ENCODE measurements around the gene FAM177B. TPM values are rescaled to one million over a fixed set of nuclear protein-coding genes. Genes with fewer than 3 reads are reported as not detected.
"Not testable (repeated sequence)": the region's sequence is repeated elsewhere in the genome, so short reads cannot be mapped to it uniquely, and the experiment has no call there.

FAM177B gene
- total and polyA plus RNA-seq, 4 donors = 0.09 to 0.17 TPM; not detected in 2

DNA sequence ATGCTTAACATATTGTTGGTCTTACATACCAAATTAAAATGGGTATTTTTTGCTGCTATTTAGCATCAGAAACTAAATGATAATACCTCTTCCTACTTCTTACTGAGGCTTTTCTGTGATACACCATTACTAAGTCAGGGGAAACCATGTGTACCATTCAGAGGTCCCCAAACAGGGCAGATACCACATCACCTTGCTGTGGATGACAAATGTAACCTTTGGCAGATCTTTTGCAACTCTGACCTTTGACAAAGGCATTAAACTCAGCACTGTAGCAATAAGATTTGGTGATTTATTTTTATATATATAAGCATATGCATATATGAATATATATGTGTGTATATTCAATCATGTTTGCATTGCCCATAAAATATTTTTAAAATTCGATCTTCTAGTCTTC lies 2.9 kb downstream of the FAM177B start:
- H3K4me3 ChIP-seq (ENCODE audit: low read depth in 1 of 3, low read length in 3 of 3) = no peak overlapping the region
- H3K27ac ChIP-seq (ENCODE audit: low read depth in 1 of 2, low read length in 2 of 2) = no peak overlapping the region
- peaks cover 0 to 15% (median 4%) of the 10 kb centered on the region in 4 donors for H3K36me3 ChIP-seq (ENCODE audit: control insufficient read depth in 4 of 4, insufficient read depth in 3 of 4, low read depth in 1 of 4, low read length in 3 of 4)
- no peak for DNase-seq (ENCODE audit: low spot score)
- no peak for TF ChIP-seq JUND (IDR thresholded peaks at IDR 0.05)
- TF ChIP-seq TAF1 (conservative IDR thresholded peaks at IDR 0.05) = no peak
- TF ChIP-seq REST (IDR thresholded peaks at IDR 0.05) = no peak
- peak; percentile 73 to 77 for TF ChIP-seq HNF4A (conservative IDR thresholded peaks at IDR 0.05)
- no peak for TF ChIP-seq GABPA (IDR thresholded peaks at IDR 0.05 in 1 of 2, conservative IDR thresholded peaks at IDR 0.05 in 1 of 2)
- TF ChIP-seq RXRA (IDR thresholded peaks at IDR 0.05) = peak; percentile 42 to 62
- peak; percentile 37 for TF ChIP-seq HNF4G (IDR thresholded peaks at IDR 0.05)
- no peak for TF ChIP-seq FOXA1 (IDR thresholded peaks at IDR 0.05)
- no peak for TF ChIP-seq ATF3 (IDR thresholded peaks at IDR 0.05)
- no peak for TF ChIP-seq SP1 (IDR thresholded peaks at IDR 0.05)
- peak in 1 of 2 donors; percentile 13 for TF ChIP-seq RAD21 (IDR thresholded peaks at IDR 0.05)
- TF ChIP-seq, protein P1, sequence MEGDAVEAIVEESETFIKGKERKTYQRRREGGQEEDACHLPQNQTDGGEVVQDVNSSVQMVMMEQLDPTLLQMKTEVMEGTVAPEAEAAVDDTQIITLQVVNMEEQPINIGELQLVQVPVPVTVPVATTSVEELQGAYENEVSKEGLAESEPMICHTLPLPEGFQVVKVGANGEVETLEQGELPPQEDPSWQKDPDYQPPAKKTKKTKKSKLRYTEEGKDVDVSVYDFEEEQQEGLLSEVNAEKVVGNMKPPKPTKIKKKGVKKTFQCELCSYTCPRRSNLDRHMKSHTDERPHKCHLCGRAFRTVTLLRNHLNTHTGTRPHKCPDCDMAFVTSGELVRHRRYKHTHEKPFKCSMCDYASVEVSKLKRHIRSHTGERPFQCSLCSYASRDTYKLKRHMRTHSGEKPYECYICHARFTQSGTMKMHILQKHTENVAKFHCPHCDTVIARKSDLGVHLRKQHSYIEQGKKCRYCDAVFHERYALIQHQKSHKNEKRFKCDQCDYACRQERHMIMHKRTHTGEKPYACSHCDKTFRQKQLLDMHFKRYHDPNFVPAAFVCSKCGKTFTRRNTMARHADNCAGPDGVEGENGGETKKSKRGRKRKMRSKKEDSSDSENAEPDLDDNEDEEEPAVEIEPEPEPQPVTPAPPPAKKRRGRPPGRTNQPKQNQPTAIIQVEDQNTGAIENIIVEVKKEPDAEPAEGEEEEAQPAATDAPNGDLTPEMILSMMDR (IDR thresholded peaks at IDR 0.05; ENCODE audit: low read depth, low read length, missing input control) = no peak
- TF ChIP-seq, protein P2, sequence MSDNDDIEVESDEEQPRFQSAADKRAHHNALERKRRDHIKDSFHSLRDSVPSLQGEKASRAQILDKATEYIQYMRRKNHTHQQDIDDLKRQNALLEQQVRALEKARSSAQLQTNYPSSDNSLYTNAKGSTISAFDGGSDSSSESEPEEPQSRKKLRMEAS (IDR thresholded peaks at IDR 0.05) = no peak
- TF ChIP-seq EGR1 (IDR thresholded peaks at IDR 0.05; ENCODE audit: low read depth in 2 of 2) = no peak
- peak; percentile 54 for TF ChIP-seq NR2F2 (IDR thresholded peaks at IDR 0.05)
- no peak for TF ChIP-seq YY1 (IDR thresholded peaks at IDR 0.05)
- TF ChIP-seq FOXA2 (IDR thresholded peaks at IDR 0.05) = no peak
- TF ChIP-seq, protein P3, sequence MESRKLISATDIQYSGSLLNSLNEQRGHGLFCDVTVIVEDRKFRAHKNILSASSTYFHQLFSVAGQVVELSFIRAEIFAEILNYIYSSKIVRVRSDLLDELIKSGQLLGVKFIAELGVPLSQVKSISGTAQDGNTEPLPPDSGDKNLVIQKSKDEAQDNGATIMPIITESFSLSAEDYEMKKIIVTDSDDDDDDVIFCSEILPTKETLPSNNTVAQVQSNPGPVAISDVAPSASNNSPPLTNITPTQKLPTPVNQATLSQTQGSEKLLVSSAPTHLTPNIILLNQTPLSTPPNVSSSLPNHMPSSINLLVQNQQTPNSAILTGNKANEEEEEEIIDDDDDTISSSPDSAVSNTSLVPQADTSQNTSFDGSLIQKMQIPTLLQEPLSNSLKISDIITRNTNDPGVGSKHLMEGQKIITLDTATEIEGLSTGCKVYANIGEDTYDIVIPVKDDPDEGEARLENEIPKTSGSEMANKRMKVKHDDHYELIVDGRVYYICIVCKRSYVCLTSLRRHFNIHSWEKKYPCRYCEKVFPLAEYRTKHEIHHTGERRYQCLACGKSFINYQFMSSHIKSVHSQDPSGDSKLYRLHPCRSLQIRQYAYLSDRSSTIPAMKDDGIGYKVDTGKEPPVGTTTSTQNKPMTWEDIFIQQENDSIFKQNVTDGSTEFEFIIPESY (IDR thresholded peaks at IDR 0.05) = no peak
- H3K9ac ChIP-seq (ENCODE audit: low read depth in 1 of 2, low read length in 2 of 2) = no peak overlapping the region
- 82% methylated on average over 1 of the region's 1 CpG for WGBS
- H3K9me3 ChIP-seq (ENCODE audit: control insufficient read depth in 4 of 4, low read length in 3 of 4) = no peaks in the 10 kb centered on the region
- no peaks in the 10 kb centered on the region for H3K4me1 ChIP-seq (ENCODE audit: control insufficient read depth in 4 of 4, insufficient read depth in 4 of 4, low read length in 3 of 4)
- H3K27me3 ChIP-seq (ENCODE audit: control insufficient read depth in 4 of 4, insufficient read depth in 4 of 4, low read length in 3 of 4) = no peaks in the 10 kb centered on the region

DNA sequence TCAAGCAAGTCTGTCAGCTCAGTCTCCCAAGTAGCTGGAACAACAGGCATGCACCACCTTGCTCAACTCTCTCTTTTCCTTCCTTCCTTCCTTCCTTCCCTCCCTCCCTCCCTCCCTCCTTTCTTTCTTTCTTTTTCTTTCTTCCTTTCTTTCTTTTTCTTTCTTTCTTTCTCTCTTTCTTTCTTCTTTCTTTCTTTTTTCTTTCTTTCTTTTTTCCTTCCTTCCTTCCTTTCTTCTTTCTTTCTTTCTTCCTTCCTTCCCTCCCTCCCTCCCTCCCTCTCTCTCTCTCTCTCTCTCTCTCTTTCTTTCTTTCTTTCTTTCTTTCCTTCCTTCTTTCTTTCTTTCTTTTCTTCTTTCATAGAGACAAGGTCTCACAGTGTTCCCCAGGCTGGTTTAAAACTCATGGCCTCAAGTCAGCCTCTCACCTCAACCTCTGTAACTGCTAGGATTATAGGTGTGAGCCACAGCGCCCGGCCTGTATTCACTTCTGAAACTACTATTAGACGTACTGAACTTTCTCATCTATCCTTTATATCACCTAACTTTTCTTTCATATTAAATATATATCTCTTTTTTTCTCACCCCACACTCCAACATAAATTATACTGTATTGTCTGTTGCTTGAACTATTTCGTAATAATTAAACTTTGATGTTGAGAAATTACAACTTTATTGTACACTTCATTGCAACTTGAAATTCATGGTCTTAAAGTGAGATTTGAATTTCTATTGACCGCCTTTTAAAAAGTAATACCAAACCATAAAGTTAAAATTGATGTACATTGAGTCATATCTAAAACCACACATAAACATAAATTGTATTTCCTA lies 4.8 kb downstream of the FAM177B start:
- not testable (repeated sequence) for H3K27ac ChIP-seq (ENCODE audit: low read depth in 1 of 2, low read length in 2 of 2); DNase-seq (ENCODE audit: low spot score); H3K9ac ChIP-seq (ENCODE audit: low read depth in 1 of 2, low read length in 2 of 2); H3K9me3 ChIP-seq (ENCODE audit: control insufficient read depth in 4 of 4, low read length in 3 of 4); H3K27me3 ChIP-seq (ENCODE audit: control insufficient read depth in 4 of 4, insufficient read depth in 4 of 4, low read length in 3 of 4); H3K4me1 ChIP-seq (ENCODE audit: control insufficient read depth in 4 of 4, insufficient read depth in 4 of 4, low read length in 3 of 4); H3K36me3 ChIP-seq (ENCODE audit: control insufficient read depth in 4 of 4, insufficient read depth in 3 of 4, low read depth in 1 of 4, low read length in 3 of 4); H3K4me3 ChIP-seq (ENCODE audit: low read depth in 1 of 3, low read length in 3 of 3)
- WGBS = 92% methylated on average over 5 of the region's 5 CpGs

Data from liver (tissue), 9 donors.